HEK293 (cell line): ENCODE results near the gene FAM120A.

Source experiments
- CTCF ChIA-PET: fragments of 350-600 bp; formaldehyde crosslinking; extraction: SDS; loops from one replicate; lab custom pipeline; 2021; ENCODE audit warnings: antibody characterized with exemption; lab: Yijun Ruan, JAX
- POLR2A ChIA-PET: fragments of 300-600 bp; formaldehyde crosslinking; extraction: SDS; loops from one replicate; lab custom pipeline; 2020; ENCODE audit warnings: antibody characterized with exemption, inconsistent platforms; lab: Yijun Ruan, JAX
- H3K27ac ChIP-seq: fragments of 200-500 bp; sonication (Bioruptor generic); 2 replicates; pipeline ENCODE4 v1.5.1; 2014; ENCODE audit warnings: low read depth, low read length, control low read depth, inconsistent platforms; ENCODE audit errors: extremely low read depth
- H3K36me3 ChIP-seq, 2 experiments: fragments of 200-500 bp in 1 of 2; sonication (Bioruptor generic) in 1 of 2; 1 replicate in 1 of 2; 2 replicates in 1 of 2; pipeline ENCODE4 v1.5.1; 2014 to 2017; ENCODE audit warnings: inconsistent platforms in 2 of 2, low read length in 2 of 2; ENCODE audit not compliant: control insufficient read depth in 2 of 2, insufficient read depth in 1 of 2
- H3K4me1 ChIP-seq: fragments of 200-500 bp; sonication (Bioruptor generic); 2 replicates; pipeline ENCODE4 v1.5.1; 2014; ENCODE audit warnings: mild to moderate bottlenecking, low read length, inconsistent platforms; ENCODE audit not compliant: control insufficient read depth, insufficient read depth
- H3K4me3 ChIP-seq: 2 replicates; pipeline ENCODE4 v1.5.1; 2011; ENCODE audit warnings: low read depth, mild to moderate bottlenecking, control low read depth, low read length, moderate library complexity
- H3K9me3 ChIP-seq: fragments of 200-500 bp; sonication (Bioruptor generic); 2 replicates; pipeline ENCODE4 v1.5.1; 2014; ENCODE audit warnings: low read depth, low read length, inconsistent platforms; ENCODE audit not compliant: control insufficient read depth, insufficient read depth
- GLI4 ChIP-seq: fragments of 450-650 bp; formaldehyde crosslinking; IDR thresholded peaks from 2 replicates; pipeline ENCODE4 v1.5.1; 2016; ENCODE audit warnings: missing biosample characterization, missing genetic modification characterization
- HOXD13 ChIP-seq: sonication (generic); formaldehyde crosslinking; IDR thresholded peaks from 2 replicates; pipeline ENCODE4 v1.8.0; 2022; ENCODE audit warnings: missing genetic modification reagents, borderline replicate concordance
- KLF7 ChIP-seq: fragments of 450-650 bp; formaldehyde crosslinking; IDR thresholded peaks from 2 replicates; pipeline ENCODE4 v1.5.1; 2016; ENCODE audit warnings: missing biosample characterization, missing genetic modification characterization, borderline replicate concordance
- MEIS1 ChIP-seq: sonication (generic); formaldehyde crosslinking; IDR thresholded peaks from 2 replicates; pipeline ENCODE4 v1.8.1; 2022; ENCODE audit warnings: missing genetic modification reagents, mild to moderate bottlenecking, borderline replicate concordance
- SETDB1 ChIP-seq: IDR thresholded peaks from one replicate; pipeline ENCODE4 v1.6.1; 2017; ENCODE audit warnings: mild to moderate bottlenecking, low read length, moderate library complexity, mixed read lengths; ENCODE audit not compliant: insufficient read length
- SP7 ChIP-seq: fragments of 450-650 bp; formaldehyde crosslinking; IDR thresholded peaks from 2 replicates; pipeline ENCODE4 v1.5.1; 2016; ENCODE audit warnings: missing biosample characterization, missing genetic modification characterization
- TCF7L2 ChIP-seq: IDR thresholded peaks from 2 replicates; pipeline ENCODE4 v1.6.1; 2011; ENCODE audit warnings: low read depth, mild to moderate bottlenecking, inconsistent platforms, low read length, moderate library complexity, borderline replicate concordance
- ZBTB44 ChIP-seq: fragments of 450-650 bp; IDR thresholded peaks from 2 replicates; pipeline ENCODE4 v1.5.1; 2018; ENCODE audit warnings: missing biosample characterization, mild to moderate bottlenecking, missing genetic modification characterization
- ZFP41 ChIP-seq: fragments of 450-650 bp; formaldehyde crosslinking; IDR thresholded peaks from 2 replicates; pipeline ENCODE4 v1.5.1; 2016; ENCODE audit warnings: missing biosample characterization, missing genetic modification characterization, borderline replicate concordance
- ZNF155 ChIP-seq: fragments of 450-650 bp; formaldehyde crosslinking; IDR thresholded peaks from 2 replicates; pipeline ENCODE4 v1.5.1; 2016; ENCODE audit warnings: missing biosample characterization, missing genetic modification characterization
- ZNF214 ChIP-seq: fragments of 450-650 bp; formaldehyde crosslinking; IDR thresholded peaks from 2 replicates; pipeline ENCODE4 v1.5.1; 2017; ENCODE audit warnings: missing biosample characterization, mild to moderate bottlenecking, missing genetic modification characterization, borderline replicate concordance
- ZNF555 ChIP-seq: fragments of 450-650 bp; formaldehyde crosslinking; conservative IDR thresholded peaks from 2 replicates; pipeline ENCODE4 v1.5.1; 2017; ENCODE audit warnings: missing biosample characterization, mild to moderate bottlenecking, missing genetic modification characterization, inconsistent platforms
- ZNF585B ChIP-seq: fragments of 450-650 bp; formaldehyde crosslinking; IDR thresholded peaks from 2 replicates; pipeline ENCODE4 v1.5.1; 2016; ENCODE audit warnings: missing biosample characterization, missing genetic modification characterization
- ZNF623 ChIP-seq: fragments of 450-650 bp; formaldehyde crosslinking; IDR thresholded peaks from 2 replicates; pipeline ENCODE4 v1.5.1; 2016; ENCODE audit warnings: missing biosample characterization, missing genetic modification characterization
- ZNF626 ChIP-seq: fragments of 450-650 bp; sonication (Bioruptor Pico); formaldehyde crosslinking; IDR thresholded peaks from 2 replicates; pipeline ENCODE4 v1.5.1; 2018; ENCODE audit warnings: missing biosample characterization, missing genetic modification characterization, inconsistent platforms
- ZNF677 ChIP-seq: fragments of 450-650 bp; IDR thresholded peaks from 2 replicates; pipeline ENCODE4 v1.5.0; 2018; ENCODE audit warnings: missing biosample characterization, mild to moderate bottlenecking, missing genetic modification characterization, moderate library complexity
- ZSCAN16 ChIP-seq: fragments of 450-650 bp; formaldehyde crosslinking; IDR thresholded peaks from 2 replicates; pipeline ENCODE4 v1.5.1; 2016; ENCODE audit warnings: missing biosample characterization, missing genetic modification characterization
- ZSCAN4 ChIP-seq: fragments of 450-650 bp; formaldehyde crosslinking; IDR thresholded peaks from 2 replicates; pipeline ENCODE4 v1.5.1; 2017; ENCODE audit warnings: missing biosample characterization, missing genetic modification characterization

FAM120A gene

GRCh38 chr9:93480262-93480661, 28.8 kb downstream of the FAM120A start:
- H3K9me3 ChIP-seq = no peaks in the 10 kb centered on the region
- ChIA-PET CTCF (no interaction called here), POLR2A (no interaction called here)
- H3K27ac ChIP-seq = no peak overlapping the region
- TF ChIP-seq ZFP41 (tag by site-specific recombination) (no peak), ZNF626 (tag by site-specific recombination) (no peak), ZNF555 (tag by site-specific recombination) (no peak), KLF7 (tag by site-specific recombination) (no peak)
- TF ChIP-seq, all 188 proteins: peak for 0
- Histone ChIP-seq H3K4me3 (no peak overlapping the region), H3K4me1 (no peaks in the 10 kb centered on the region), H3K36me3 (peaks cover 0 to 31% of the 10 kb centered on the region in 2 experiments; a peak in 1 of 3 replicates)

DNA sequence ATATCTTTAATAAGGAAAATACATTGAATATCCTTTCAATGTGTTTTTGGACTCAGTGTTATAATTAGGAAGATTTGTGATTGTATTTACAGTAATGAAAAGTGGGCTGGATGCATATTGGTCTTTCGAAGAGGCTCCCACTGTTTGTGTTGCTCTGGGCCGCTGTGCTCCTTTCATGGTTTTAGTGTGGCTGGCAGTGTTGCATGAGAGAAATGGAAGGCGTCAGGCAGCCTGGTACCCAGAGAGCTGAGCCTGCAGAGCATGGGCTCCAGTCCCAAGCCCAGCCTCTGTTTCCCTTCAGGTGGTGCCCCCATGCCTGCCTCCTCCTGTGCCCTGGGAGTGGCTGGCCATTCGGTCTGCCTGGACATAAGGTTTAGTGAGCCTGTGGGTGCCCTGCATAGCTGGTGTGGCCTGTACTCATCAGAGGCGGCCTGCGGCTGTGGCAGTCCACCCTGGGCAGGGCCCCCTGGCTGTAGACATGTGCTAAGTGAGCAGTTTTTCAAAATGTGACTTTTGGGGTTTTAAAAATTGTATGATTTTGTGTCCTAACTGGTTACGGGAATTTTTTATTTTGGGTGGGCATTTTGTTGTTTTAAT, 29.3 kb downstream of the FAM120A start:
- H3K27ac ChIP-seq = no peak overlapping the region
- POLR2A ChIA-PET = interaction anchor here (1.1 kb wide), 1 partner anchor 7 kb away, joined by 5 read pairs; no protein-coding TSS in a partner anchor
- peaks cover 0 to 33% of the 10 kb centered on the region in 2 experiments; a peak in 1 of 3 replicates for H3K36me3 ChIP-seq
- H3K4me1 ChIP-seq = no peaks in the 10 kb centered on the region
- TF ChIP-seq SP7 = no peak
- no peak for TF ChIP-seq ZNF585B
- TF ChIP-seq TCF7L2 = no peak
- TF ChIP-seq ZBTB44 = no peak
- no peak for TF ChIP-seq HOXD13
- CTCF ChIA-PET = interaction anchor here (1.1 kb wide), 1 partner anchor 10 kb away, joined by 3 read pairs; no protein-coding TSS in a partner anchor
- no peak overlapping the region for H3K4me3 ChIP-seq
- no peaks in the 10 kb centered on the region for H3K9me3 ChIP-seq

- Histone ChIP-seq H3K36me3 (peaks cover 0 to 23% of the 10 kb centered on the region in 2 experiments; a peak in 2 of 3 replicates), H3K4me1 (no peaks in the 10 kb centered on the region), H3K27ac (no peak overlapping the region), H3K9me3 (no peaks in the 10 kb centered on the region), H3K4me3 (no peak overlapping the region)
- no peak for TF ChIP-seq GLI4 (tag by site-specific recombination)
- TF ChIP-seq ZNF214 (tag by site-specific recombination) = no peak
- TF ChIP-seq SETDB1 = no peak
- no peak for TF ChIP-seq ZNF155 (tag by site-specific recombination)
- TF ChIP-seq MEIS1 (CRISPR knock-in tag) = no peak
- no peak for TF ChIP-seq ZSCAN4 (tag by site-specific recombination)
- TF ChIP-seq ZNF677 (tag by site-specific recombination) = no peak
- TF ChIP-seq ZNF623 (tag by site-specific recombination) = no peak
- no peak for TF ChIP-seq ZNF585B
- no peak for TF ChIP-seq ZSCAN16 (tag by site-specific recombination)
- ChIA-PET CTCF (interaction anchor here (0.6 to 1.1 kb wide), 3 partner anchors 13 to 313 kb away, joined by 3 to 5 read pairs (median 4); no protein-coding TSS in a partner anchor), POLR2A (interaction anchor here (1.2 kb wide), 1 partner anchor 32 kb away, joined by 3 read pairs; the partner anchor contains the start of gene FAM120A)
Observed at GRCh38 chr9:93483497-93483896, 32.0 kb downstream of the FAM120A start.
